CD4-positive, alpha-beta T cell (primary cell): ENCODE results near the gene TERC. TPM values are rescaled to one million over a fixed set of nuclear protein-coding genes. Genes with fewer than 3 reads are reported as not detected.

Source experiments
- ATAC-seq: fragments of 200-7000 bp; cut with Tn5 transposase; one replicate; pipeline ENCODE4 v1.10.0; 2022; ENCODE audit warnings: mild to moderate bottlenecking; ENCODE audit not compliant: poor library complexity
- CTCF ChIA-PET: fragments of 350-600 bp; sonication (Branson Sonifier 250); formaldehyde crosslinking; loops from one replicate; lab custom pipeline; 2021; ENCODE audit warnings: antibody characterized with exemption, inconsistent platforms; lab: Charles Lee
- POLR2A ChIA-PET: fragments of 350-600 bp; sonication (Branson Sonifier 250); formaldehyde crosslinking; loops from one replicate; lab custom pipeline; 2021; ENCODE audit warnings: antibody characterized with exemption, inconsistent platforms; lab: Charles Lee
- DNase-seq, 14 experiments: peaks; one replicate each; pipeline ENCODE4 v3.0.0-alpha.2; 2013 to 2020; ENCODE audit warnings: mixed read lengths in 2 of 14
- H3K27ac ChIP-seq, 2 donors: one replicate each; pipeline versions ENCODE4 v1.5.1 to v1.7.0; 2013; ENCODE audit warnings: low read length in 2 of 2, low read depth in 1 of 2, mild to moderate bottlenecking in 1 of 2
- H3K27me3 ChIP-seq, 2 experiments: 1 replicate in 1 of 2; 2 replicates in 1 of 2; pipeline versions ENCODE4 v1.6.1 to v1.7.0; 2013; ENCODE audit warnings: low read length in 2 of 2, control low read depth in 1 of 2, mild to moderate bottlenecking in 1 of 2, moderate library complexity in 1 of 2; ENCODE audit not compliant: insufficient read depth in 2 of 2, control insufficient read depth in 1 of 2
- H3K36me3 ChIP-seq: one replicate; pipeline ENCODE4 v1.6.1; 2013; ENCODE audit warnings: low read length, control low read depth; ENCODE audit not compliant: insufficient read depth
- H3K4me1 ChIP-seq: one replicate; pipeline ENCODE4 v1.6.1; 2013; ENCODE audit warnings: low read length, control low read depth; ENCODE audit not compliant: insufficient read depth
- H3K4me3 ChIP-seq: one replicate; pipeline ENCODE4 v1.5.1; 2013; ENCODE audit warnings: mild to moderate bottlenecking, low read length, moderate library complexity
- H3K9me3 ChIP-seq, 2 experiments: 1 replicate in 1 of 2; 2 replicates in 1 of 2; pipeline versions ENCODE4 v1.6.1 to v1.7.0; 2013; ENCODE audit warnings: low read length in 2 of 2, mild to moderate bottlenecking in 2 of 2, control low read depth in 1 of 2, moderate library complexity in 1 of 2; ENCODE audit not compliant: control insufficient read depth in 1 of 2, insufficient read depth in 1 of 2
- H3K27ac Mint-ChIP-seq: one replicate; pipeline ENCODE4 v1.8.0; 2020; ENCODE audit warnings: mixed read lengths
- H3K27me3 Mint-ChIP-seq: one replicate; pipeline ENCODE4 v1.8.0; 2021; ENCODE audit warnings: mixed read lengths
- H3K36me3 Mint-ChIP-seq: one replicate; pipeline ENCODE4 v1.8.0; 2021; ENCODE audit warnings: low read depth, mixed read lengths
- H3K4me1 Mint-ChIP-seq: one replicate; pipeline ENCODE4 v1.8.0; 2021; ENCODE audit warnings: low read depth, mixed read lengths
- H3K4me3 Mint-ChIP-seq: one replicate; pipeline ENCODE4 v1.8.0; 2020; ENCODE audit warnings: mild to moderate bottlenecking, mixed read lengths
- H3K9me3 Mint-ChIP-seq: one replicate; pipeline ENCODE4 v1.8.0; 2020; ENCODE audit warnings: mixed read lengths
- intact Hi-C, 2 experiments: fragments of 100-400 bp; cut with DNase I in 1 of 2; cut with micrococcal nuclease in 1 of 2; formaldehyde crosslinking; loops; one replicate each; pipeline versions ENCODE4 v1.15.1 to v1.9.0; 2023 to 2025; cut with DNase I, micrococcal nuclease
- total RNA-seq, 174 experiments: library from RNA in 2 of 174; stranded (reverse) in 2 of 174; gene quantifications; one replicate each; pipeline ENCODE4 v1.2.3 and lab custom pipeline; 2021 to 2026
- TF ChIP-seq, protein P1 (sequence below): fragments of 200-600 bp; IDR thresholded peaks from one replicate; pipeline ENCODE4 v1.8.0; 2022; ENCODE audit warnings: antibody characterized with exemption, mild to moderate bottlenecking

The TERC gene
- total RNA-seq, 2 experiments from 2014 or later, result 9.0 to 10.4 TPM

DNA sequence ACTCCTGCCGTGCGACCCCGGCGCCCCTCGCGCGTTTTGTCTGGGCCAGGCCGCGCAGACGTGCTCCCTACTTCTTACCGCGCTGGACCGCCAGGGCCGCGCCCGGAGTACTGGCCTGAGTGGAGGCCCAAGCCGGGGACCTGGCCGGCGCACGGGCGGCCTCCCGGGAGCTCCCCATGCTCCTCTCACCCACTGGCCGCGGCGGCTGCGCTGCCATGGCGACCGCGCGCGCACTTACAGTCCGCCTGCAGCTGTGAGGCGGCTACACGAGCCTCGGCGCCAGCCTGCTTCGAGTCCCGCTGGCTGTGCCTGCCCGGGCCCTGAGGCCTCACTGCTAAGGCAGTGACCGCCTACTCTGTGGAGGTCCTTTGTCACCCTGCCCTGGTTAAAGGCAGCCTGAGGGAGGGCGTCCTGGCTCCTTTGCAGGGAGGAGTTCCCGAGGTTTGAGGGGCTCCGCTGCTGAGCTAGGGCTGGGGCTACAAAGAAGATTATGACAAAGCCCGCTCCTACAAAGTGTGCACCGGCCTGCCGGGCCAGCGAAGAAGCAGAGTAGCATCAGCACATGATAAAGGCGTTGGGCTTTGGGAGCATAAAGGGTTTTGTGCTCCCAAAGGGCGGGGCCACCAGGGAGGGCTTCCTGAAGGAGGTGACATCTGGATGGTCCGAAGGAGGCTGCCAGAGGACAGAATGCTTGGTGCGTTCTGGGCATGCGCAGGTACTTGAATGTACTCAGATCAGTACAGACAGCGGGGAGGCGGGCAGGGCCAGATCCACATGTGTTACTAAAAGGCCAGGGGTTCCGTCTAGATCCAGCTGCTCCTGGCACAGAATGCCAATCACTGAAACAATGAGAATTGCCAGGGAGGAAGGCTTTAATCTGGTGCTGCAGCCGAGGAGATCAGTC lies 47.7 kb upstream of the TERC start, which contains the start of the genes LRRC34 and LRRIQ4:
Gene LRRC34, minus strand, starts transcription at position 573 of the 904 bp plus-strand sequence. Its CDS starts 356 bp downstream, at position 217.
Gene LRRIQ4, plus strand, starts transcription at position 539 of the 904 bp plus-strand sequence. CDS start 9,052 bp downstream, outside the sequence.
- H3K36me3 ChIP-seq, result no peaks in the 10 kb centered on the region
- peak; percentile 45 for ATAC-seq
- H3K4me3 ChIP-seq, result peak within 1 kb of the TSS; percentile 68
- no peaks in the 10 kb centered on the region for H3K27me3 Mint-ChIP-seq
- POLR2A ChIA-PET, result interaction anchor here (0.7 to 2.4 kb wide), 5 partner anchors 40 to 154 kb away, joined by 3 to 13 read pairs (median 4); partner anchors contain the start of genes ACTRT3, MYNN, SEC62 and TERC
- intact Hi-C loops, result loop anchor here in 1 of 2 experiments (5.0 kb wide), 2 partner anchors 40 to 155 kb away; partner anchors contain the start of genes MYNN and SEC62
- no peak within 1 kb of the TSS for H3K27ac ChIP-seq
- peaks cover 26% of the 10 kb centered on the region for H3K4me1 Mint-ChIP-seq
- peaks cover 7% of the 10 kb centered on the region for H3K36me3 Mint-ChIP-seq
- H3K9me3 ChIP-seq, result peaks cover 0 to 13% of the 10 kb centered on the region in 2 experiments
- H3K9me3 Mint-ChIP-seq, result peaks cover 5% of the 10 kb centered on the region
- CTCF ChIA-PET, result no interaction called here
- H3K27ac Mint-ChIP-seq, result peak within 1 kb of the TSS; percentile 43
- H3K4me3 Mint-ChIP-seq, result peak within 1 kb of the TSS; percentile 94
- TF ChIP-seq, protein P1, sequence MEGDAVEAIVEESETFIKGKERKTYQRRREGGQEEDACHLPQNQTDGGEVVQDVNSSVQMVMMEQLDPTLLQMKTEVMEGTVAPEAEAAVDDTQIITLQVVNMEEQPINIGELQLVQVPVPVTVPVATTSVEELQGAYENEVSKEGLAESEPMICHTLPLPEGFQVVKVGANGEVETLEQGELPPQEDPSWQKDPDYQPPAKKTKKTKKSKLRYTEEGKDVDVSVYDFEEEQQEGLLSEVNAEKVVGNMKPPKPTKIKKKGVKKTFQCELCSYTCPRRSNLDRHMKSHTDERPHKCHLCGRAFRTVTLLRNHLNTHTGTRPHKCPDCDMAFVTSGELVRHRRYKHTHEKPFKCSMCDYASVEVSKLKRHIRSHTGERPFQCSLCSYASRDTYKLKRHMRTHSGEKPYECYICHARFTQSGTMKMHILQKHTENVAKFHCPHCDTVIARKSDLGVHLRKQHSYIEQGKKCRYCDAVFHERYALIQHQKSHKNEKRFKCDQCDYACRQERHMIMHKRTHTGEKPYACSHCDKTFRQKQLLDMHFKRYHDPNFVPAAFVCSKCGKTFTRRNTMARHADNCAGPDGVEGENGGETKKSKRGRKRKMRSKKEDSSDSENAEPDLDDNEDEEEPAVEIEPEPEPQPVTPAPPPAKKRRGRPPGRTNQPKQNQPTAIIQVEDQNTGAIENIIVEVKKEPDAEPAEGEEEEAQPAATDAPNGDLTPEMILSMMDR, result no peak
- peaks cover 27% of the 10 kb centered on the region for H3K4me1 ChIP-seq
- DNase-seq, result peak; percentile 33 to 81 (median 53)
- no peaks in the 10 kb centered on the region for H3K27me3 ChIP-seq

DNA sequence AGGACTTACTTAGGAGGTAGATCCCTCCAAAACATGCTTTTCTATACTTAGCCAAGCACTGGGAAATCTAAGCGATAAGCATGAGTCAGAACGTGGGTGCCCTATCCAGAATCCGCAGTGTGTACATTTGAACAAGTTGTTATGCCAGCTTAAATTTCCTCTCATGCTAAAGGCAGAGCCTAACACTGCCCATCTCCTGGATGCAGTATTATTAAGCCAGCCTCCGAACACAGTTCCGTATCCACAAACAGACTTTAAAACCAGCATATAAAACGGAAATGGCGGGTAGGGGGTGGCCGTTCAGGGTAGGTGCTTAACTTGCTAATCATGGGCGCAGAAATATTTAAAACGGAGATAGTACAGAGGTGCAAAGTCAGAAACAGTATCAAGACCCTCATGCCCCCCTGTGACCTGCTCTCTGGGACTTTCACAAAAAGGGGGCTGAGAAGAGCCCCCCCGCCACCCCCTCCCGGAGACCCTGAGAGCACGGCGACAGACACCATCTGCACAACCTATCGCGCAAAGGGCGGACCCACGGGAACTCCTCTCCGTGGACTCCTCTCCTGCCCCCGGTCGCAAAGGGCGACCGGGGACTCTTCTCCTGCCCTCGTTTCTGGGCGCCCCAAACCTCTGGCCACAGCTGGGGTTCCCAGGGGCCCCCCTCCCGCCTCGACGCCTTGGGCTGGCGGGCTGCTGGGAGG lies 46.9 kb upstream of the TERC start:
- no peaks in the 10 kb centered on the region for H3K27me3 Mint-ChIP-seq
- intact Hi-C loops, result loop anchor here in 1 of 2 experiments (5.0 kb wide), 2 partner anchors 39 to 156 kb away; partner anchors contain the start of genes MYNN and SEC62

More for the DNA sequence above, 46.9 kb upstream of the TERC start:
- Mint-ChIP-seq H3K4me1 (peaks cover 26% of the 10 kb centered on the region), H3K9me3 (peaks cover 5% of the 10 kb centered on the region), H3K4me3 (peak overlapping the region; percentile 94), H3K36me3 (peaks cover 7% of the 10 kb centered on the region), H3K27ac (peak overlapping the region; percentile 19)
- POLR2A ChIA-PET, result interaction anchor here (1.1 to 2.4 kb wide), 3 partner anchors 39 to 155 kb away, joined by 4 to 13 read pairs (median 4); partner anchors contain the start of genes MYNN, SEC62 and TERC
- Histone ChIP-seq H3K4me3 (peak overlapping the region; percentile 68), H3K9me3 (peaks cover 0 to 13% of the 10 kb centered on the region in 2 experiments), H3K36me3 (no peaks in the 10 kb centered on the region), H3K4me1 (peaks cover 27% of the 10 kb centered on the region), H3K27ac (no peak overlapping the region), H3K27me3 (no peaks in the 10 kb centered on the region)
- DNase-seq, result peak in 5 of 14 experiments; percentile 10 to 43 (median 33)
- peak; percentile 12 for ATAC-seq
- CTCF ChIA-PET, result no interaction called here
- TF ChIP-seq, protein P1, result no peak
